Neuronal stem cell (in vitro differentiated cells): Measurements from ENCODE around the gene HDAC4.

ENCODE experiments used
- DNase-seq: peaks from one replicate; pipeline ENCODE4 v3.0.0-alpha.2; 2013; ENCODE audit warnings: low spot score
- H2AFZ ChIP-seq: one replicate; pipeline ENCODE4 v1.6.1; 2013; ENCODE audit warnings: mild to moderate bottlenecking, low read length, inconsistent platforms
- H2AK5ac ChIP-seq: 2 replicates; pipeline ENCODE4 v1.6.1; 2013; ENCODE audit warnings: low read depth, mild to moderate bottlenecking, inconsistent platforms, low read length, moderate library complexity, mixed read lengths
- H2BK120ac ChIP-seq: 2 replicates; pipeline ENCODE4 v1.6.1; 2013; ENCODE audit warnings: low read depth, mild to moderate bottlenecking, inconsistent platforms, low read length, moderate library complexity, mixed read lengths
- H2BK12ac ChIP-seq: one replicate; pipeline ENCODE4 v1.6.1; 2013; ENCODE audit warnings: low read length, inconsistent platforms
- H2BK15ac ChIP-seq: 2 replicates; pipeline ENCODE4 v1.6.1; 2013; ENCODE audit warnings: mild to moderate bottlenecking, low read length, inconsistent platforms, mixed read lengths
- H2BK5ac ChIP-seq: one replicate; pipeline ENCODE4 v1.6.1; 2013; ENCODE audit warnings: inconsistent platforms, mild to moderate bottlenecking, low read length, moderate library complexity
- H3K14ac ChIP-seq: one replicate; pipeline ENCODE4 v1.6.1; 2013; ENCODE audit warnings: low read length, inconsistent platforms
- H3K18ac ChIP-seq: 2 replicates; pipeline ENCODE4 v1.6.1; 2013; ENCODE audit warnings: low read length, inconsistent platforms
- H3K23ac ChIP-seq: 2 replicates; pipeline ENCODE4 v1.6.1; 2013; ENCODE audit warnings: low read depth, mild to moderate bottlenecking, mixed read lengths, low read length, inconsistent platforms; ENCODE audit not compliant: poor library complexity
- H3K27ac ChIP-seq: replicated peaks from 3 replicates; pipeline ENCODE4 v1.5.1; 2013; ENCODE audit warnings: low read length, inconsistent platforms
- H3K27me3 ChIP-seq, 3 experiments: 2 replicates each; pipeline ENCODE4 v1.6.1; 2013; ENCODE audit warnings: low read length in 3 of 3, mild to moderate bottlenecking in 2 of 3, inconsistent platforms in 1 of 3, low read depth in 1 of 3, mixed read lengths in 1 of 3, moderate library complexity in 1 of 3; ENCODE audit not compliant: control insufficient read depth in 3 of 3, insufficient read depth in 3 of 3
- H3K36me3 ChIP-seq, 2 donors: replicated peaks in 1 of 2; 2 replicates each; pipeline ENCODE4 v1.6.1; 2013; ENCODE audit warnings: low read length in 2 of 2; ENCODE audit not compliant: control insufficient read depth in 2 of 2, insufficient read depth in 2 of 2
- H3K4ac ChIP-seq: 2 replicates; pipeline ENCODE4 v1.6.1; 2013; ENCODE audit warnings: inconsistent platforms, mild to moderate bottlenecking, low read length, moderate library complexity
- H3K4me1 ChIP-seq, 2 donors: 1 replicate in 1 of 2; 2 replicates in 1 of 2; pipeline ENCODE4 v1.6.1; 2013; ENCODE audit warnings: low read length in 2 of 2, low read depth in 1 of 2; ENCODE audit not compliant: control insufficient read depth in 2 of 2, insufficient read depth in 1 of 2
- H3K4me2 ChIP-seq: one replicate; pipeline ENCODE4 v1.6.1; 2013; ENCODE audit warnings: mild to moderate bottlenecking, low read length, inconsistent platforms; ENCODE audit not compliant: insufficient read depth, poor library complexity, severe bottlenecking
- H3K4me3 ChIP-seq, 2 donors: 2 replicates each; pipeline ENCODE4 v1.5.1; 2013; ENCODE audit warnings: low read length in 2 of 2, mild to moderate bottlenecking in 2 of 2, inconsistent platforms in 1 of 2, moderate library complexity in 1 of 2
- H3K79me1 ChIP-seq: one replicate; pipeline ENCODE4 v1.6.1; 2013; ENCODE audit warnings: low read depth, mild to moderate bottlenecking, inconsistent platforms, low read length, moderate library complexity
- H3K9ac ChIP-seq: one replicate; pipeline ENCODE4 v1.6.1; 2013; ENCODE audit warnings: mild to moderate bottlenecking, low read depth, low read length, inconsistent platforms; ENCODE audit not compliant: poor library complexity
- H3K9me3 ChIP-seq, 2 donors: replicated peaks in 1 of 2; 2 replicates each; pipeline versions ENCODE3 to v1.6.1; 2013; ENCODE audit warnings: low read length in 2 of 2, mild to moderate bottlenecking in 2 of 2, inconsistent platforms in 1 of 2, low read depth in 1 of 2, mixed read lengths in 1 of 2, moderate library complexity in 1 of 2; ENCODE audit not compliant: control insufficient read depth in 2 of 2, insufficient read depth in 1 of 2
- H4K8ac ChIP-seq: one replicate; pipeline ENCODE4 v1.6.1; 2013; ENCODE audit warnings: low read depth, mild to moderate bottlenecking, inconsistent platforms, low read length, moderate library complexity
- H4K91ac ChIP-seq: one replicate; pipeline ENCODE4 v1.6.1; 2013; ENCODE audit warnings: low read length, low read depth, mild to moderate bottlenecking, inconsistent platforms; ENCODE audit not compliant: poor library complexity
- WGBS, 2 donors: extraction: QIAGEN DNeasy Blood & Tissue Kit; methylation state at CpG; one replicate each; pipeline ENCODE4 v1.1.7; 2013; ENCODE audit warnings: missing lambda C conversion rate in 2 of 2, mixed read lengths in 1 of 2; ENCODE audit not compliant: insufficient read length in 2 of 2, insufficient replicate concordance in 1 of 2; ENCODE audit errors: extremely low coverage in 2 of 2; 5-methylcytosine and 5-hydroxymethylcytosine counted together

HDAC4 gene

DNA sequence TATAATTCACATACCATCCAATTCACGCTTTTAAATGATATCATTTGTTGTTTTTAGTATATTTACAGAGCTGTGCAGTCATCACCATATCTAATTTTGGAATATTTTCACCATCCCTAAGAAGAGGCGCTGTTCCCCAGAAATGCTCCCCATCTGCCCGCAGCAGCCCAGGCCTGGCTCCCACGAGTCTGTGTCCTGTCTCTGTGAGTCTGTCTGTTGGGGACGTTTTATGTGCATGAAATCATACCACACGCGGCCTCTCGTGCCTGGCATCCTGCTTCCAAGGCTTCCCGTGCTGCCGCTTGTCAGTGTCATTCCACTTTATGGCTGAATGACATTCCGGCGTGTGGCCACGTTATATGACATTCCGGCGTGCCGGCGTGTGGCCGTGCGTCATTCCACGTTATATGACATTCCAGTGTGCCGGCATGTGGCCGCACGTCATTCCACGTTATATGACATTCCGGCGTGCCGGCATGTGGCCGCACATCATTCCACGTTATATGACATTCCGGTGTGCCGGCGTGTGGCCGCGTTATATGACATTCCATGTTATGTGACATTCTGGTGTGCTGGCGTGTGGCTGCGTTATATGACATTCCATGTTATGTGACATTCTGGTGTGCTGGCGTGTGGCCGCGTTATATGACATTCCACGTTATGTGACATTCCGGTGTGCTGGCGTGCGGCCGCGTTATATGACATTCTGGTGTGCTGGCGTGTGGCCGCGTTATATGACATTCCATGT, 276.5 kb downstream of the HDAC4 start:
- no peak overlapping the region for H3K4me2 ChIP-seq
- peak overlapping the region; percentile 57 for H4K8ac ChIP-seq
- no peak overlapping the region for H2BK15ac ChIP-seq
- H3K14ac ChIP-seq: peak overlapping the region; percentile 67
- no peak overlapping the region for H3K4me3 ChIP-seq
- 100% methylated on average over 1 of the region's 48 CpGs; no CpG with 5 or more reads in 1 of the 2 donors for WGBS, 2 donors
- H3K18ac ChIP-seq: no peak overlapping the region
- H2BK120ac ChIP-seq: no peak overlapping the region
- no peak overlapping the region for H2AK5ac ChIP-seq
- peaks cover 0 to 1% of the 10 kb centered on the region in 2 donors for H3K9me3 ChIP-seq
- H3K79me1 ChIP-seq: no peaks in the 10 kb centered on the region
- no peak overlapping the region for H2BK12ac ChIP-seq
- H2AFZ ChIP-seq: no peak overlapping the region
- H3K27ac ChIP-seq: no peak overlapping the region
- H3K27me3 ChIP-seq: no peaks in the 10 kb centered on the region
- DNase-seq: no peak
- no peak overlapping the region for H3K9ac ChIP-seq
- H4K91ac ChIP-seq: no peak overlapping the region
- peaks cover under 1 to 3% of the 10 kb centered on the region in 2 donors for H3K4me1 ChIP-seq
- no peak overlapping the region for H3K23ac ChIP-seq
- H2BK5ac ChIP-seq: no peak overlapping the region
- peaks cover 28 to 60% of the 10 kb centered on the region in 2 donors for H3K36me3 ChIP-seq
- H3K4ac ChIP-seq: no peak overlapping the region

DNA sequence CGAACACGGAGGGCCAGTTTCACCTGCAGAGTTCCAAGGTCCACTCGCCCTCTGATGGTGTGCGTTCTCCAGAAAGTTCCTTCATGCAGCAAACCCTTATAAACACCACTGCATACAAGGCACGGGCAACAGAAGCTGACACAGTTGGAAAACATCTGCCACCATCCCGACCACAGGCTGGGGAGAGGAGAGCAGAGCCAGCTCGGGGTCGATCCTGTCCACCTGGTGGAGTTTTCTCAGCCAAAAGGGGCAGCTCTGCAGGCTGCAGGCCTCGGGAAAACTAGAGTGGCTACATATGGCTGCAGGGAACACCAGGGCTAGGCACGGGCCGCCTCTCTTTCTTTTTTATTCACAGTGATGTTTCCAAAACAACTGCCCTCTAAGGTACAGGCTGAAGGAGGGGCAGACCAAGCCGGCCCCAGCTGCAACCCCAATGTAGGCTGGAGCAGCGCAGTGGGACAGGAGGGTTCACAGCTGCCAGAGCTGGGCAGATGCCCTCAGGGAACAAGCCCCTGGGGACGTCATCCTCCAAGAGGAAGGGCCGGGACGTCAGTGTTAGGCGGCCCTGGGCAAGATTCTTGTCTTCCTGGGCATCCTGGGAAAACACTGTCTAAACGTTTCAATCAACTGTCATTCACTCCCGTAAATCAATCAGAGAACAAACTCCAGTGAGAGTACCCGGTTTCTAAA, 278.3 kb downstream of the HDAC4 start:
- no CpG with 5 or more reads among the region's 20 CpGs for WGBS, 2 donors
- Histone ChIP-seq H2BK15ac (no peak overlapping the region), H2BK12ac (no peak overlapping the region), H4K91ac (no peak overlapping the region), H3K79me1 (no peaks in the 10 kb centered on the region), H3K4me2 (no peak overlapping the region), H2AK5ac (no peak overlapping the region), H3K4ac (no peak overlapping the region), H3K27me3 (no peaks in the 10 kb centered on the region), H4K8ac (no peak overlapping the region), H3K9me3 (peaks cover 0 to 1% of the 10 kb centered on the region in 2 donors), H3K14ac (no peak overlapping the region), H3K4me3 (no peak overlapping the region), H3K18ac (no peak overlapping the region), H3K9ac (no peak overlapping the region), H2AFZ (no peak overlapping the region), H3K27ac (no peak overlapping the region), H2BK5ac (no peak overlapping the region), H3K23ac (no peak overlapping the region), H2BK120ac (no peak overlapping the region), H3K4me1 (peaks cover under 1 to 2% of the 10 kb centered on the region in 2 donors), H3K36me3 (peaks cover 26 to 47% of the 10 kb centered on the region in 2 donors)
- no peak for DNase-seq

DNA sequence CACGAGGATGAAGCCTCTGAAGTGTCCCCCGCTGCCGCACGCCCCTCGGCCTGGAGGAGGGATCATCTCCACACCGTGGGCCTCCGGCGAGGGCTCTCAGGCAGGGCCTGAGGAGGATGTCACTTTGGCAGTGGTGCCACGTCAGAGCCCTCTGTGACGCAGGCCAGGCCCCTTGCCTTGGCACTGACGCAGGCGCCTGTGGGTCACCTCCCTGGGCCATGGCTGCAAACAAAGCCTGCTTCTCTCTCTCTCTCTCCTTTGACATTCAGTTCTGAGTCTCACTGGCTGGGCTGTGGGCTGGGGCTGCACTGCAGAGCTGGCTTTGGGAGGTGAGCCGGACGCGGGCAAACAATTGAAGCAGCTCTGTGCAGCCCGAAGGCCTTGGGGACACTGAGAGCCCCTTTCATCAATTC, 279.2 kb downstream of the HDAC4 start:
- peaks cover 0 to 1% of the 10 kb centered on the region in 2 donors for H3K9me3 ChIP-seq
- DNase-seq: no peak
- no peak overlapping the region for H2BK120ac ChIP-seq
- H3K36me3 ChIP-seq: peaks cover 26 to 38% of the 10 kb centered on the region in 2 donors
- no peak overlapping the region for H3K27ac ChIP-seq
- peak overlapping the region; percentile 57 for H2AK5ac ChIP-seq
- no peak overlapping the region for H3K4me3 ChIP-seq
- H4K91ac ChIP-seq: no peak overlapping the region
- H2BK12ac ChIP-seq: no peak overlapping the region
- H3K18ac ChIP-seq: no peak overlapping the region
- H2BK5ac ChIP-seq: no peak overlapping the region
- no peak overlapping the region for H3K9ac ChIP-seq
- peaks cover 0 to 2% of the 10 kb centered on the region in 2 donors for H3K4me1 ChIP-seq
- H3K79me1 ChIP-seq: no peaks in the 10 kb centered on the region
- no peaks in the 10 kb centered on the region for H3K27me3 ChIP-seq
- H4K8ac ChIP-seq: no peak overlapping the region
- peak overlapping the region; percentile 74 for H3K23ac ChIP-seq
- no CpG with 5 or more reads among the region's 16 CpGs for WGBS, 2 donors
- H3K4ac ChIP-seq: no peak overlapping the region
- no peak overlapping the region for H2BK15ac ChIP-seq
- H2AFZ ChIP-seq: no peak overlapping the region
- H3K4me2 ChIP-seq: no peak overlapping the region
- no peak overlapping the region for H3K14ac ChIP-seq

DNA sequence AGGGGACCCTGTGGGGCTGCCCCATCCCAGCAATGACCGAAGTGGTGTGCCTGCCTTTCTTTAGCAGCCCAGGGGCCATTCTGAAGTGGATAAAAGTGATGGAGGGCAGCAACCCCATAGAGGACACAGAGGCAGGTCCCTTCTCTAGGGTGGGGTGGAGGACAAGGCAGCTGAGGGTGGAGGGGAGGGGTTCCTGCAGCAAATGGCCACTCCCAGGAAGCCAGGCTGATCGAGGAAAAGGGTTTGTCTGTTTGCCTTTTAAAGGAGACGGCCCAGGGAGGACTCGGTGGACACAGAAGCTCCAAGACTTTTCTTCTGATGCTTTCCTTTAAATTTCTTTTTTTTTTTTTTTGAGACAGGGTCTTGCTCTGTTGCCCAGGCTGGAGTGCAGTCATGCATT, 280.2 kb downstream of the HDAC4 start:
- H4K8ac ChIP-seq: no peak overlapping the region
- no peak overlapping the region for H3K18ac ChIP-seq
- no peaks in the 10 kb centered on the region for H3K27me3 ChIP-seq
- no peak overlapping the region for H3K14ac ChIP-seq
- H2BK120ac ChIP-seq: no peak overlapping the region
- H4K91ac ChIP-seq: no peak overlapping the region
- no peak overlapping the region for H3K9ac ChIP-seq
- H2AFZ ChIP-seq: no peak overlapping the region
- no peak overlapping the region for H2AK5ac ChIP-seq
- peaks cover 0 to 1% of the 10 kb centered on the region in 2 donors for H3K9me3 ChIP-seq
- peaks cover 19 to 28% of the 10 kb centered on the region in 2 donors for H3K36me3 ChIP-seq
- no peak overlapping the region for H3K27ac ChIP-seq
- DNase-seq: no peak
- H2BK5ac ChIP-seq: no peak overlapping the region
- no peak overlapping the region for H2BK15ac ChIP-seq
- H3K4ac ChIP-seq: no peak overlapping the region
- no peak overlapping the region for H2BK12ac ChIP-seq
- H3K4me3 ChIP-seq: no peak overlapping the region
- no peaks in the 10 kb centered on the region for H3K79me1 ChIP-seq
- no CpG with 5 or more reads among the region's 4 CpGs for WGBS, 2 donors
- H3K23ac ChIP-seq: no peak overlapping the region
- no peak overlapping the region for H3K4me2 ChIP-seq
- H3K4me1 ChIP-seq: peaks cover 0 to 2% of the 10 kb centered on the region in 2 donors
